ENCODE measurements around the gene ADAMTS1.

ADAMTS1 gene

GRCh38 chr21:26804895-26805609 lies 40.2 kb downstream of the ADAMTS1 start (continued):
- TF ChIP-seq ZNF488 (tag by site-specific recombination; IDR thresholded peaks at IDR 0.05): no peak
- no peak for TF ChIP-seq ZNF513 (tag by site-specific recombination; IDR thresholded peaks at IDR 0.05)
- TF ChIP-seq ZNF571 (tag by site-specific recombination; IDR thresholded peaks at IDR 0.05): no peak

GRCh38 chr21:26801498-26801897 lies 43.7 kb downstream of the ADAMTS1 start:
- ChIA-PET POLR2A (interaction anchor here (1.2 kb wide), 1 partner anchor 44 kb away, joined by 9 read pairs; the partner anchor contains the start of gene ADAMTS1), CTCF (interaction anchor here (0.8 to 1.7 kb wide), 2 partner anchors 13 to 14 kb away, joined by 3 to 9 read pairs; no protein-coding TSS in a partner anchor)
- H3K27ac ChIP-seq (ENCODE audit: extremely low read depth, low read depth, low read length): peak overlapping the region; percentile 68
- H3K36me3 ChIP-seq (ENCODE audit: control insufficient read depth in 2 of 2, insufficient read depth in 1 of 2, low read length in 2 of 2): no peaks in the 10 kb centered on the region
- H3K9me3 ChIP-seq (ENCODE audit: control insufficient read depth, insufficient read depth, low read depth, low read length): no peaks in the 10 kb centered on the region
- no peak overlapping the region for H3K4me3 ChIP-seq (ENCODE audit: low read depth, low read length)
- H3K4me1 ChIP-seq (ENCODE audit: control insufficient read depth, insufficient read depth, low read length): peaks cover 25% of the 10 kb centered on the region
- TF ChIP-seq ZNF362 (tag by site-specific recombination; IDR thresholded peaks at IDR 0.05) (no peak), WT1 (tag by site-specific recombination; IDR thresholded peaks at IDR 0.05) (no peak), REST (tag by site-specific recombination; IDR thresholded peaks at IDR 0.05) (no peak), ZNF114 (tag by site-specific recombination; IDR thresholded peaks at IDR 0.05) (no peak), ZFP69B (tag by site-specific recombination; IDR thresholded peaks at IDR 0.05) (no peak), ZNF843 (tag by site-specific recombination; IDR thresholded peaks at IDR 0.05) (no peak), ZNF302 (tag by site-specific recombination; IDR thresholded peaks at IDR 0.05; ENCODE audit: low read depth) (no peak), ZNF292 (tag by site-specific recombination; IDR thresholded peaks at IDR 0.05; ENCODE audit: borderline replicate concordance, low read depth) (no peak), ZNF341 (tag by site-specific recombination; IDR thresholded peaks at IDR 0.05; ENCODE audit: low read depth) (no peak), PRDM6 (tag by site-specific recombination; IDR thresholded peaks at IDR 0.05) (peak; percentile 98), ZEB2 (tag by site-specific recombination; IDR thresholded peaks at IDR 0.05) (0 out of 2 replicates have a peak, but pooled peaks have one; percentile 21), ZNF157 (tag by site-specific recombination; IDR thresholded peaks at IDR 0.05) (no peak), PRDM2 (tag by site-specific recombination; IDR thresholded peaks at IDR 0.05; ENCODE audit: borderline replicate concordance) (no peak), ZNF658 (tag by site-specific recombination; IDR thresholded peaks at IDR 0.05) (no peak), KLF10 (tag by site-specific recombination; IDR thresholded peaks at IDR 0.05) (peak; percentile 22; the same call in 1 of the 2 replicates), ZNF10 (tag by site-specific recombination; IDR thresholded peaks at IDR 0.05) (peak; percentile 61), KLF16 (tag by site-specific recombination; IDR thresholded peaks at IDR 0.05) (no peak)

Data from HEK293 (cell line).